Prostate gland (tissue), 2 donors: Measurements from ENCODE around the gene ARHGEF38.

Experiments used
- POLR2A ChIP-seq: fragments of 450-650 bp; IDR thresholded peaks from one replicate; pipeline ENCODE4 v1.6.1; 2016; ENCODE audit warnings: antibody characterized with exemption, mild to moderate bottlenecking
- POLR2AphosphoS5 ChIP-seq: sonication (generic); formaldehyde crosslinking; IDR thresholded peaks from one replicate; pipeline ENCODE4 v1.6.1; 2017; ENCODE audit warnings: antibody characterized with exemption
- TF ChIP-seq, protein P1 (sequence below), 4 experiments: fragments of 200-600 bp in 2 of 4; fragments of 450-650 bp in 2 of 4; sonication (generic) in 2 of 4; IDR thresholded peaks; 1 replicate in 3 of 4; 2 replicates in 1 of 4; pipeline ENCODE4 v1.5.1; 2016 to 2019; ENCODE audit warnings: antibody characterized with exemption in 4 of 4, mild to moderate bottlenecking in 2 of 4, moderate library complexity in 2 of 4

DNA sequence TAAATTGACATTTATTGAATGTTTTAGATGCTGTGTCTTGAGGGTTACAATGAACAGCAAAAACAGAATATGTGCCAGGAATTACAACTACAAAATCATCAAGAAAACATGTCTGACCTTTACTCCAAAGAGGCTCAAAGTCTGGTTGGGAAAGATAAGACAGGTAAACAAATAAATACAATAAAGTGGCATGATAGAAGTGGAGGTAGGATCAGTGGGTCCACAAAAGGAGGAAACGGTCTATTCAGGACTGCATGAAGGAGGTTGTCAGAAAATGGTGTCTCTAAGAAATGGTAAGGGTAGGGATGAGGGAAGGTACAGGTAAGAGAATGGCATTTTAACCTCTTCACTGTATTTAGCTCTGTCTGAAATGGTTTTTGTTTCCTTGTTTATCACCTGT lies 3.8 kb downstream of the ARHGEF38 start:
- TF ChIP-seq, protein P1, sequence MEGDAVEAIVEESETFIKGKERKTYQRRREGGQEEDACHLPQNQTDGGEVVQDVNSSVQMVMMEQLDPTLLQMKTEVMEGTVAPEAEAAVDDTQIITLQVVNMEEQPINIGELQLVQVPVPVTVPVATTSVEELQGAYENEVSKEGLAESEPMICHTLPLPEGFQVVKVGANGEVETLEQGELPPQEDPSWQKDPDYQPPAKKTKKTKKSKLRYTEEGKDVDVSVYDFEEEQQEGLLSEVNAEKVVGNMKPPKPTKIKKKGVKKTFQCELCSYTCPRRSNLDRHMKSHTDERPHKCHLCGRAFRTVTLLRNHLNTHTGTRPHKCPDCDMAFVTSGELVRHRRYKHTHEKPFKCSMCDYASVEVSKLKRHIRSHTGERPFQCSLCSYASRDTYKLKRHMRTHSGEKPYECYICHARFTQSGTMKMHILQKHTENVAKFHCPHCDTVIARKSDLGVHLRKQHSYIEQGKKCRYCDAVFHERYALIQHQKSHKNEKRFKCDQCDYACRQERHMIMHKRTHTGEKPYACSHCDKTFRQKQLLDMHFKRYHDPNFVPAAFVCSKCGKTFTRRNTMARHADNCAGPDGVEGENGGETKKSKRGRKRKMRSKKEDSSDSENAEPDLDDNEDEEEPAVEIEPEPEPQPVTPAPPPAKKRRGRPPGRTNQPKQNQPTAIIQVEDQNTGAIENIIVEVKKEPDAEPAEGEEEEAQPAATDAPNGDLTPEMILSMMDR (IDR thresholded peaks at IDR 0.05): no peak
- no peak for TF ChIP-seq POLR2AphosphoS5
- no peak for TF ChIP-seq POLR2A
